Ascending aorta (tissue), 2 donors: ENCODE results near the gene LEMD3. TPM values are rescaled to one million over a fixed set of nuclear protein-coding genes. Genes with fewer than 3 reads are reported as not detected.

Experiments used
- DNase-seq, 2 donors: peaks; one replicate each; pipeline ENCODE4 v3.0.0-alpha.2; 2019; ENCODE audit warnings: low spot score in 2 of 2
- H3K27ac ChIP-seq, 2 donors: fragments of 200-600 bp; sonication (generic); one replicate each; pipeline ENCODE4 v1.5.1; 2016 to 2017; ENCODE audit warnings: mild to moderate bottlenecking in 1 of 2
- H3K27me3 ChIP-seq: fragments of 200-600 bp; sonication (generic); one replicate; pipeline ENCODE4 v1.5.1; 2017
- H3K36me3 ChIP-seq, 2 donors: fragments of 200-600 bp; sonication (generic); one replicate each; pipeline ENCODE4 v1.5.1; 2016
- H3K4me1 ChIP-seq, 2 donors: fragments of 200-600 bp; sonication (generic); one replicate each; pipeline ENCODE4 v1.5.1; 2016 to 2017; ENCODE audit warnings: mild to moderate bottlenecking in 1 of 2
- H3K4me3 ChIP-seq, 2 donors: fragments of 200-600 bp; sonication (generic); one replicate each; pipeline ENCODE4 v1.5.1; 2016 to 2017; ENCODE audit warnings: mild to moderate bottlenecking in 1 of 2
- H3K9me3 ChIP-seq, 2 donors: fragments of 200-600 bp; sonication (generic); one replicate each; pipeline ENCODE4 v1.5.1; 2016
- intact Hi-C: fragments of 100-400 bp; cut with DNase I; formaldehyde crosslinking; loops from one replicate; pipeline ENCODE4 v1.15.1; 2023
- total RNA-seq: library from RNA; depleted of rRNA; stranded (reverse); fragments of >200 nt; gene quantifications from one replicate; pipeline ENCODE4 v1.1.0, GENCODE V29; 2016
- TF ChIP-seq, protein P1 (sequence below), 3 experiments: fragments of 200-600 bp in 2 of 3; fragments of 450-650 bp in 1 of 3; sonication (generic) in 2 of 3; IDR thresholded peaks; one replicate each; pipeline ENCODE4 v1.5.1; 2016 to 2019; ENCODE audit warnings: antibody characterized with exemption in 3 of 3, mild to moderate bottlenecking in 1 of 3, moderate library complexity in 1 of 3

The LEMD3 gene
- total RNA-seq, 1 donor from 2014 or later, result 10.6 TPM

DNA sequence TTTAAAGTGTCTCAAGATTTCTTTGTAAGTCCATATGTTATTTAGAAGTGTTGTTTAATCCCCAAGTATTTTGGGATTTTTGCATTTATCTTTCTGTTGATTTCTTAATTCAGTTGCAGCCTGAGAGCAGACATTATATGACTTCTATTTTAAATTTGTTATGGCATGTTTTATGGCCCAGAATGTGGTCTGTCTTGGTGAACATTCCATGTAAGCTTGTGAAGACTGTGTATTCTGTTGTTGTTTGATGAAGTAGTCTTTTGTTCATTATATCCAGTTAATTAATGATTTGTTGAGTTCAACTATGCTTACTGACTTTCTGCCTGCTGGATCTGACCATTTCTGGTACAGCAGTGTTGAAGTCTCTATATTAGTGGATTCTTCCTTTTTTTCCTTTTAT lies 34.0 kb downstream of the LEMD3 start:
- Histone ChIP-seq H3K4me1 (no peaks in the 10 kb centered on the region), H3K36me3 (no peaks in the 10 kb centered on the region), H3K9me3 (no peaks in the 10 kb centered on the region), H3K27ac (no peak overlapping the region), H3K4me3 (no peak overlapping the region), H3K27me3 (no peaks in the 10 kb centered on the region)
- DNase-seq, result no peak
- TF ChIP-seq, protein P1, sequence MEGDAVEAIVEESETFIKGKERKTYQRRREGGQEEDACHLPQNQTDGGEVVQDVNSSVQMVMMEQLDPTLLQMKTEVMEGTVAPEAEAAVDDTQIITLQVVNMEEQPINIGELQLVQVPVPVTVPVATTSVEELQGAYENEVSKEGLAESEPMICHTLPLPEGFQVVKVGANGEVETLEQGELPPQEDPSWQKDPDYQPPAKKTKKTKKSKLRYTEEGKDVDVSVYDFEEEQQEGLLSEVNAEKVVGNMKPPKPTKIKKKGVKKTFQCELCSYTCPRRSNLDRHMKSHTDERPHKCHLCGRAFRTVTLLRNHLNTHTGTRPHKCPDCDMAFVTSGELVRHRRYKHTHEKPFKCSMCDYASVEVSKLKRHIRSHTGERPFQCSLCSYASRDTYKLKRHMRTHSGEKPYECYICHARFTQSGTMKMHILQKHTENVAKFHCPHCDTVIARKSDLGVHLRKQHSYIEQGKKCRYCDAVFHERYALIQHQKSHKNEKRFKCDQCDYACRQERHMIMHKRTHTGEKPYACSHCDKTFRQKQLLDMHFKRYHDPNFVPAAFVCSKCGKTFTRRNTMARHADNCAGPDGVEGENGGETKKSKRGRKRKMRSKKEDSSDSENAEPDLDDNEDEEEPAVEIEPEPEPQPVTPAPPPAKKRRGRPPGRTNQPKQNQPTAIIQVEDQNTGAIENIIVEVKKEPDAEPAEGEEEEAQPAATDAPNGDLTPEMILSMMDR (IDR thresholded peaks at IDR 0.05), result no peak
- intact Hi-C loops, result no loop called here

- intact Hi-C loops, result no loop called here
Observed at GRCh38 chr12:65204886-65205525, 35.6 kb downstream of the LEMD3 start.

DNA sequence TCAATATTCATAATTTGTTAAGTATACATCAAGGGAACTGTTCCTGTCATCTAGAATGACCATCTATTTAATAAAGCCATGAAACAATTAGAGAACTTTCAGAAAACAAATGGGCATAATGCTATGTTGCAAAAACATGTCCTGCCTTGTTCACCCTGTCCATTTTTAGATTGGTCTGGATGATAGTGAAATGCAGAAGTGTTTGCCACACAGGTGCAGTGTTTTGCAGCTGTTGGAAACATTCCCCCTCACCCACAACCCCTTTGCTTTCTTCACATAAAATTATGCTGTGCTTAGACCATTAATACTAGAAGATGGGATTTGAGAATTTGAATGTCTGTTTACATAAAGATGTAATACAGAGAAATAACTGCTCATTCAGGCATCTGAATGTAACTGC lies 36.5 kb downstream of the LEMD3 start:
- Histone ChIP-seq H3K4me1 (peaks cover 4 to 9% of the 10 kb centered on the region in 2 donors), H3K36me3 (no peaks in the 10 kb centered on the region), H3K4me3 (no peak overlapping the region), H3K27ac (no peak overlapping the region), H3K27me3 (no peaks in the 10 kb centered on the region), H3K9me3 (no peaks in the 10 kb centered on the region)
- intact Hi-C loops, result no loop called here
- TF ChIP-seq, protein P1 (IDR thresholded peaks at IDR 0.05), result no peak
- DNase-seq, result no peak

More at GRCh38 chr12:65204886-65205525, 35.6 kb downstream of the LEMD3 start:
- TF ChIP-seq, protein P1 (IDR thresholded peaks at IDR 0.05), result no peak
- Histone ChIP-seq H3K4me3 (no peak overlapping the region), H3K4me1 (peaks cover 4 to 9% of the 10 kb centered on the region in 2 donors), H3K27ac (no peak overlapping the region), H3K27me3 (no peaks in the 10 kb centered on the region), H3K36me3 (no peaks in the 10 kb centered on the region), H3K9me3 (no peaks in the 10 kb centered on the region)
- DNase-seq, result no peak

GRCh38 chr12:65208125-65208524 lies 38.7 kb downstream of the LEMD3 start:
- Histone ChIP-seq H3K36me3 (no peaks in the 10 kb centered on the region), H3K4me1 (peaks cover 4 to 9% of the 10 kb centered on the region in 2 donors), H3K4me3 (no peak overlapping the region), H3K9me3 (no peaks in the 10 kb centered on the region), H3K27me3 (no peaks in the 10 kb centered on the region), H3K27ac (no peak overlapping the region)
- TF ChIP-seq, protein P1 (IDR thresholded peaks at IDR 0.05), result no peak
- no peak for DNase-seq
- intact Hi-C loops, result no loop called here

- H3K9me3 ChIP-seq, result no peaks in the 10 kb centered on the region
- H3K4me3 ChIP-seq, result no peak overlapping the region
- H3K36me3 ChIP-seq, result peaks cover 0 to 2% of the 10 kb centered on the region in 2 donors
- no peak overlapping the region for H3K27ac ChIP-seq
- no peaks in the 10 kb centered on the region for H3K27me3 ChIP-seq
- intact Hi-C loops, result no loop called here
- peaks cover 4 to 9% of the 10 kb centered on the region in 2 donors for H3K4me1 ChIP-seq
- TF ChIP-seq, protein P1 (IDR thresholded peaks at IDR 0.05), result no peak
- no peak for DNase-seq
Observed at GRCh38 chr12:65208964-65209654, 39.7 kb downstream of the LEMD3 start.
